ENCODE measurements around the gene STYK1. TPM values are rescaled to one million over a fixed set of nuclear protein-coding genes. Genes with fewer than 3 reads are reported as not detected.

STYK1 gene
- total and polyA plus RNA-seq, 8 donors: 0.04 to 0.55 (median 0.17) TPM; not detected in 2

- H3K27me3 ChIP-seq: no peaks in the 10 kb centered on the region
- H3K36me3 ChIP-seq: peaks cover 0 to 10% (median 3%) of the 10 kb centered on the region in 3 donors
- H3K4me3 ChIP-seq: no peak overlapping the region
- intact Hi-C loops (cut with DNase I): no loop called here
- no peaks in the 10 kb centered on the region for H3K9me3 ChIP-seq
- ATAC-seq: no peak
- TF ChIP-seq CTCF (IDR thresholded peaks at IDR 0.05): no peak
- H3K27ac ChIP-seq: no peak overlapping the region
- FAIRE-seq: no peak
- H3K4me1 ChIP-seq: peaks cover 0 to 4% (median 0%) of the 10 kb centered on the region in 3 donors
- DNase-seq: no peak
- 34 to 38% methylated on average over 3 of the region's 3 CpGs for WGBS, 2 donors
Measured at GRCh38 chr12:10610188-10610587, 63.7 kb downstream of the STYK1 start.

- peak in 1 of 4 donors; percentile 8 for TF ChIP-seq CTCF (IDR thresholded peaks at IDR 0.05)
- peaks cover 0 to 10% (median 3%) of the 10 kb centered on the region in 3 donors for H3K36me3 ChIP-seq
Measured at GRCh38 chr12:10607885-10608458, 65.9 kb downstream of the STYK1 start.

GRCh38 chr12:10601860-10602259, 72.0 kb downstream of the STYK1 start:
- no peak for TF ChIP-seq CTCF (IDR thresholded peaks at IDR 0.05)
- intact Hi-C loops (cut with DNase I): no loop called here
- no peak for FAIRE-seq
- no peaks in the 10 kb centered on the region for H3K4me1 ChIP-seq
- peaks cover 0 to 3% (median 0%) of the 10 kb centered on the region in 3 donors for H3K36me3 ChIP-seq
- H3K9me3 ChIP-seq: no peaks in the 10 kb centered on the region
- ATAC-seq: no peak
- no peak overlapping the region for H3K27ac ChIP-seq
- no peak for DNase-seq
- no peaks in the 10 kb centered on the region for H3K27me3 ChIP-seq
- 90 to 93% methylated on average over 2 of the region's 2 CpGs for WGBS, 2 donors
- no peak overlapping the region for H3K4me3 ChIP-seq

More at GRCh38 chr12:10607885-10608458, 65.9 kb downstream of the STYK1 start:
- Histone ChIP-seq H3K27ac (no peak overlapping the region), H3K4me3 (no peak overlapping the region), H3K9me3 (no peaks in the 10 kb centered on the region), H3K4me1 (peaks cover 0 to 4% (median 0%) of the 10 kb centered on the region in 3 donors), H3K27me3 (no peaks in the 10 kb centered on the region)
- 88 to 96% methylated on average over 3 of the region's 3 CpGs for WGBS, 2 donors
- DNase-seq (no peak), FAIRE-seq (no peak), ATAC-seq (no peak)
- intact Hi-C loops (cut with DNase I): no loop called here

DNA sequence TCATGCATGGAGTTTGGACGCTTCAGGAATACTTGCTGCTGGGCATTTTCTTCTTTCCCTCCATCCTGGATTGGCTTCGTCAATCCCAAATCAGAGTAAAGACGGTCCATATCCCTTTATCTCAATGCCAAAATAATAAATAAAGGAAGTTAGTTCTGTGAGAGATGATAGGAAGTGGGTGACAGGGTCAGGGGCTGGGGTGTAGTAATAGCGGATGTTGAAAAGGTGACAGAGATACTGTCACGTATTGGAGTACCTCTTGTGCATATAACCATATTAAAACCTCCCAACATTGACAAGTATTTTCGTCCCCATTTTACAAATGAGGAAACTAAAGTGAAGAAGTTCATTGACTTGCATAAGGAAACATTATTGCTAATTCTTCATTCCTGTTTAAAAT, 72.9 kb downstream of the STYK1 start:
- no peaks in the 10 kb centered on the region for H3K27me3 ChIP-seq
- no peak overlapping the region for H3K27ac ChIP-seq
- 86 to 88% methylated on average over 6 of the region's 6 CpGs for WGBS, 2 donors
- no peak for TF ChIP-seq CTCF (IDR thresholded peaks at IDR 0.05)
- DNase-seq: no peak
- ATAC-seq: no peak
- H3K4me1 ChIP-seq: no peaks in the 10 kb centered on the region
- FAIRE-seq: no peak
- no peak overlapping the region for H3K4me3 ChIP-seq
- no peaks in the 10 kb centered on the region for H3K9me3 ChIP-seq
- no peaks in the 10 kb centered on the region for H3K36me3 ChIP-seq
- intact Hi-C loops (cut with DNase I): no loop called here

GRCh38 chr12:10595881-10596280, 78.0 kb downstream of the STYK1 start:
- Histone ChIP-seq H3K36me3 (no peaks in the 10 kb centered on the region), H3K4me3 (no peak overlapping the region), H3K9me3 (no peaks in the 10 kb centered on the region), H3K4me1 (no peaks in the 10 kb centered on the region), H3K27me3 (no peaks in the 10 kb centered on the region), H3K27ac (no peak overlapping the region)
- WGBS, 2 donors: 66 to 67% methylated on average over 2 of the region's 2 CpGs
- intact Hi-C loops (cut with DNase I): no loop called here
- no peak for ATAC-seq
- TF ChIP-seq CTCF (IDR thresholded peaks at IDR 0.05): no peak
- DNase-seq: no peak
- peak; percentile 43 for FAIRE-seq

Data from pancreas (tissue), 10 donors.